Measurements from ENCODE around the gene TMOD3.

TMOD3 gene

GRCh38 chr15:51818150-51818549, 11.3 kb upstream of the TMOD3 start:
- Histone ChIP-seq H3K27me3 (ENCODE audit: control insufficient read depth, low read length) (no peaks in the 10 kb centered on the region), H3K36me3 (ENCODE audit: control insufficient read depth, low read length) (no peaks in the 10 kb centered on the region), H3K4me2 (ENCODE audit: low read length) (no peak overlapping the region), H4K20me1 (ENCODE audit: control insufficient read depth, insufficient read depth, low read depth, low read length) (no peaks in the 10 kb centered on the region), H3K9me3 (ENCODE audit: control insufficient read depth, insufficient read depth, low read length) (peaks cover 8% of the 10 kb centered on the region; the same call in 1 of the 2 replicates), H3K27ac (ENCODE audit: low read depth, low read length) (no peak overlapping the region), H3K79me2 (ENCODE audit: control insufficient read depth, low read length) (no peaks in the 10 kb centered on the region), H3K9me2 (replicated peaks; ENCODE audit: control insufficient read depth, low read length) (no peaks in the 10 kb centered on the region), H3K4me3 (ENCODE audit: low read length) (no peak overlapping the region), H3K4me1 (ENCODE audit: control insufficient read depth, low read length) (no peaks in the 10 kb centered on the region), H3F3A (ENCODE audit: control insufficient read depth, insufficient read depth) (no peaks in the 10 kb centered on the region)
- TF ChIP-seq EZH2phosphoT487 (IDR thresholded peaks at IDR 0.05; ENCODE audit: borderline replicate concordance, low read length) (no peak), CTCF (IDR thresholded peaks at IDR 0.05; ENCODE audit: low read depth, low read length, poor library complexity, severe bottlenecking) (no peak)

GRCh38 chr15:51825698-51826097, 3.8 kb upstream of the TMOD3 start:
- no peak for TF ChIP-seq EZH2phosphoT487 (IDR thresholded peaks at IDR 0.05; ENCODE audit: borderline replicate concordance, low read length)
- no peak for TF ChIP-seq CTCF (IDR thresholded peaks at IDR 0.05; ENCODE audit: low read depth, low read length, poor library complexity, severe bottlenecking)
- no peak overlapping the region for H3K27ac ChIP-seq (ENCODE audit: low read depth, low read length)
- peaks cover 1% of the 10 kb centered on the region; the same call in 1 of the 2 replicates for H4K20me1 ChIP-seq (ENCODE audit: control insufficient read depth, insufficient read depth, low read depth, low read length)
- H3K9me3 ChIP-seq (ENCODE audit: control insufficient read depth, insufficient read depth, low read length): peaks cover 8% of the 10 kb centered on the region; the same call in 1 of the 2 replicates
- no peaks in the 10 kb centered on the region for H3K9me2 ChIP-seq (replicated peaks; ENCODE audit: control insufficient read depth, low read length)
- no peak overlapping the region for H3K4me2 ChIP-seq (ENCODE audit: low read length)
- peaks cover 4% of the 10 kb centered on the region for H3K4me1 ChIP-seq (ENCODE audit: control insufficient read depth, low read length)
- peaks cover 8% of the 10 kb centered on the region; the same call in 1 of the 2 replicates for H3K27me3 ChIP-seq (ENCODE audit: control insufficient read depth, low read length)
- no peak overlapping the region for H3K4me3 ChIP-seq (ENCODE audit: low read length)
- H3K79me2 ChIP-seq (ENCODE audit: control insufficient read depth, low read length): peaks cover 12% of the 10 kb centered on the region
- no peaks in the 10 kb centered on the region for H3F3A ChIP-seq (ENCODE audit: control insufficient read depth, insufficient read depth)
- H3K36me3 ChIP-seq (ENCODE audit: control insufficient read depth, low read length): no peaks in the 10 kb centered on the region

- TF ChIP-seq CTCF (IDR thresholded peaks at IDR 0.05; ENCODE audit: low read depth, low read length, poor library complexity, severe bottlenecking) (no peak), EZH2phosphoT487 (IDR thresholded peaks at IDR 0.05; ENCODE audit: borderline replicate concordance, low read length) (no peak)
- H3K9me3 ChIP-seq (ENCODE audit: control insufficient read depth, insufficient read depth, low read length): no peaks in the 10 kb centered on the region
- peak overlapping the region; percentile 92 for H3K4me3 ChIP-seq (ENCODE audit: low read length)
- H3K27me3 ChIP-seq (ENCODE audit: control insufficient read depth, low read length): peaks cover 8% of the 10 kb centered on the region; the same call in 1 of the 2 replicates
- H3K36me3 ChIP-seq (ENCODE audit: control insufficient read depth, low read length): no peaks in the 10 kb centered on the region; the same call in 1 of the 2 replicates
- H3K4me1 ChIP-seq (ENCODE audit: control insufficient read depth, low read length): peaks cover 33% of the 10 kb centered on the region
- no peak overlapping the region for H3K27ac ChIP-seq (ENCODE audit: low read depth, low read length)
- H3K4me2 ChIP-seq (ENCODE audit: low read length): peak overlapping the region; percentile 57
- H3F3A ChIP-seq (ENCODE audit: control insufficient read depth, insufficient read depth): no peaks in the 10 kb centered on the region
- peaks cover 19% of the 10 kb centered on the region; the same call in 1 of the 2 replicates for H4K20me1 ChIP-seq (ENCODE audit: control insufficient read depth, insufficient read depth, low read depth, low read length)
- H3K79me2 ChIP-seq (ENCODE audit: control insufficient read depth, low read length): peaks cover 42% of the 10 kb centered on the region
- no peaks in the 10 kb centered on the region for H3K9me2 ChIP-seq (replicated peaks; ENCODE audit: control insufficient read depth, low read length)
These were observed 655 bp upstream of the TMOD3 start for GRCh38 chr15:51828621-51829375.

All from DOHH2 (cell line).